HG03457 (cell line): Measurements from ENCODE around the gene PGC.
A peak's percentile ranks its signal among the peaks of the same experiment; 100 is the strongest.

Experiments
- ATAC-seq: cut with Tn5 transposase; IDR thresholded peaks from one replicate; pipeline ENCODE4 v1.9.1; 2021; ENCODE audit warnings: moderate number of reproducible peaks; ENCODE audit not compliant: unreplicated experiment

PGC gene

GRCh38 chr6:41732149-41732548 is 15.0 kb downstream of the PGC start:
- no peak for ATAC-seq

- no peak for ATAC-seq
These were observed 15.6 kb downstream of the PGC start for GRCh38 chr6:41731561-41732086.

GRCh38 chr6:41730531-41731436 is 16.4 kb downstream of the PGC start:
- ATAC-seq = no peak

GRCh38 chr6:41729624-41730023 is 17.6 kb downstream of the PGC start:
- ATAC-seq = no peak

GRCh38 chr6:41728954-41729353 is 18.2 kb downstream of the PGC start:
- no peak for ATAC-seq

GRCh38 chr6:41728073-41728936 is 18.9 kb downstream of the PGC start:
- no peak for ATAC-seq

- no peak for ATAC-seq
These were observed 19.5 kb downstream of the PGC start for GRCh38 chr6:41727705-41728072.

GRCh38 chr6:41726876-41727275 is 20.3 kb downstream of the PGC start:
- no peak for ATAC-seq

GRCh38 chr6:41724586-41725501 is 22.4 kb downstream of the PGC start:
- ATAC-seq = no peak

GRCh38 chr6:41724228-41724580 is 23.0 kb downstream of the PGC start:
- ATAC-seq = no peak

GRCh38 chr6:41723530-41724227 is 23.5 kb downstream of the PGC start:
- ATAC-seq = peak; percentile 50

- no peak for ATAC-seq
These were observed 24.1 kb downstream of the PGC start for GRCh38 chr6:41722969-41723529.

- no peak for ATAC-seq
These were observed 25.8 kb downstream of the PGC start for GRCh38 chr6:41721414-41721813.

GRCh38 chr6:41720783-41721182 is 26.4 kb downstream of the PGC start:
- ATAC-seq = no peak

GRCh38 chr6:41720262-41720620 is 27.0 kb downstream of the PGC start:
- ATAC-seq = no peak

- no peak for ATAC-seq
These were observed 27.5 kb downstream of the PGC start for GRCh38 chr6:41719436-41720261.

GRCh38 chr6:41718828-41719227 is 28.4 kb downstream of the PGC start:
- ATAC-seq = no peak

GRCh38 chr6:41717392-41717736 is 29.8 kb downstream of the PGC start:
- ATAC-seq = no peak
